Spleen (tissue), 11 donors: ENCODE data around the gene RPTOR. TPM values are rescaled to one million over a fixed set of nuclear protein-coding genes. Genes with fewer than 3 reads are reported as not detected.

ENCODE experiments used
- DNase-seq: peaks from one replicate; pipeline ENCODE4 v3.0.0-alpha.2; 2020
- H3K27ac ChIP-seq, 8 donors: fragments of 200-600 bp; sonication (generic) in 7 of 8; 1 replicate in 4 of 8; 2 replicates in 4 of 8; pipeline versions ENCODE4 v1.5.0 to v1.8.0; 2016 to 2021; ENCODE audit warnings: inconsistent platforms in 4 of 8, mild to moderate bottlenecking in 4 of 8, moderate library complexity in 1 of 8
- H3K27me3 ChIP-seq, 7 donors: fragments of 200-600 bp; sonication (generic) in 6 of 7; replicated peaks in 1 of 7; 1 replicate in 4 of 7; 2 replicates in 3 of 7; pipeline versions ENCODE4 v1.5.0 to v1.8.0; 2016 to 2021; ENCODE audit warnings: inconsistent platforms in 3 of 7, mild to moderate bottlenecking in 1 of 7
- H3K36me3 ChIP-seq, 6 donors: fragments of 200-600 bp; sonication (generic) in 5 of 6; 1 replicate in 4 of 6; 2 replicates in 2 of 6; pipeline versions ENCODE4 v1.5.0 to v1.8.0; 2016 to 2021; ENCODE audit warnings: inconsistent platforms in 2 of 6
- H3K4me1 ChIP-seq, 6 donors: fragments of 200-600 bp; sonication (generic) in 5 of 6; 1 replicate in 3 of 6; 2 replicates in 3 of 6; pipeline versions ENCODE4 v1.5.0 to v1.8.0; 2016 to 2021; ENCODE audit warnings: inconsistent platforms in 3 of 6
- H3K4me3 ChIP-seq, 8 donors: fragments of 200-600 bp; sonication (generic) in 7 of 8; 1 replicate in 4 of 8; 2 replicates in 4 of 8; pipeline versions ENCODE4 v1.5.0 to v1.8.0; 2016 to 2021; ENCODE audit warnings: inconsistent platforms in 4 of 8, mild to moderate bottlenecking in 4 of 8, moderate library complexity in 2 of 8
- H3K9me3 ChIP-seq, 8 donors: fragments of 200-600 bp; sonication (generic) in 7 of 8; 1 replicate in 4 of 8; 2 replicates in 4 of 8; pipeline versions ENCODE4 v1.5.0 to v1.8.0; 2016 to 2021; ENCODE audit warnings: inconsistent platforms in 4 of 8
- POLR2A ChIP-seq, 3 donors: fragments of 450-650 bp; IDR thresholded peaks; one replicate each; pipeline ENCODE4 v1.5.1; 2017; ENCODE audit warnings: antibody characterized with exemption in 3 of 3, mild to moderate bottlenecking in 1 of 3
- POLR2AphosphoS5 ChIP-seq, 3 donors: sonication (generic); formaldehyde crosslinking; IDR thresholded peaks; one replicate each; pipeline ENCODE4 v1.5.1; 2017; ENCODE audit warnings: antibody characterized with exemption in 3 of 3
- WGBS, 5 donors: extraction: QIAGEN DNeasy Blood & Tissue Kit in 3 of 5; methylation state at CpG; one replicate each; pipeline versions ENCODE4 v1.1.5 to v1.1.7; 2013 to 2018; 5-methylcytosine and 5-hydroxymethylcytosine counted together
- intact Hi-C: fragments of 100-400 bp; cut with DNase I; formaldehyde crosslinking; loops from one replicate; pipeline ENCODE4 v1.15.0; 2023; ENCODE audit warnings: low total_unique reads
- polyA plus RNA-seq, 3 donors: library from polyadenylated mRNA; stranded (reverse); fragments of 200-250 nt; gene quantifications; one replicate each; pipeline ENCODE4 v1.2.1, GENCODE V29; 2013
- total RNA-seq, 7 donors: library from RNA; depleted of rRNA in 3 of 7; stranded (reverse); fragments of >200 nt in 3 of 7; fragmentation: NEBNext Ultra II Directional in 4 of 7; extraction: Animal tissue kit (Norgen Biotek cat#: 25700) in 4 of 7; gene quantifications; one replicate each; pipeline versions ENCODE4 v1.1.0 to v1.2.1, GENCODE V29; 2016 to 2021
- TF ChIP-seq, protein P1 (sequence below), 11 experiments: fragments of 200-600 bp in 7 of 11; fragments of 450-650 bp in 4 of 11; sonication (generic) in 4 of 11; IDR thresholded peaks in 8 of 11; conservative IDR thresholded peaks in 3 of 11; 1 replicate in 7 of 11; 2 replicates in 4 of 11; pipeline versions ENCODE4 v1.4.0 to v1.8.0; 2016 to 2021; ENCODE audit warnings: antibody characterized with exemption in 11 of 11, inconsistent platforms in 4 of 11, mild to moderate bottlenecking in 1 of 11
- donor health status: healthy with polysubstance abuse.
- donor health status: DM: no; HTN: no; CAD: no; lungs with moderate emphysema.
- donor health status: DM: no; HTN: no; CAD: no.
- donor health status: Bipolar disorder and iron deficiency.
- donor health status: healthy.
- donor health status: DM: no; HTN: no; CAD: no.
- donor health status: DM: yes; HTN: yes; CAD: no.

The RPTOR gene
- total and polyA plus RNA-seq, 10 donors, result 3.1 to 61.2 (median 40.7) TPM

DNA sequence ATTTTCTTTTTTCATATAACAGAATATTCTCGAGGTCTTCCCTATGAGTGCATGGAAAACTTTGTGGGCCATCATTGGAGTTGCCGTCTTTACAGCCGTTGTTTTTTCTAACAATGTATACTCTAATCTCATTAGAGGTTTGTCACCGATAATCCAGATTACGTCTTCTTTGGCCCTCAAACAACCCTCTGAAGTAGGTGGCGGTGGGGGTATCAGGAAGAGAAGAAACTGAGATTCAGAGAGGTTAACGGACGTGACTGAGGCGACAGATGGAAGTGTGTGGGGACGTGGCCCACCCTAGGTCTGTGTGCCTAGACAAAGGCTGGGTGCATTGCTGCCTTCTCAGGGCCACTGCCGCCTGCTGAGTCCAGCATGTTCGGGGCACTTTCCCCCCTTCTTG is 63.7 kb downstream of the RPTOR start:
- WGBS, 5 donors, result 93 to 100% (median 96%) methylated on average over 12 of the region's 12 CpGs
- intact Hi-C loops, result no loop called here

GRCh38 chr17:80609757-80610156 is 65.1 kb downstream of the RPTOR start:
- Histone ChIP-seq H3K4me1 (peaks cover 3 to 39% (median 12%) of the 10 kb centered on the region in 6 donors), H3K27ac (no peak overlapping the region), H3K36me3 (no peaks in the 10 kb centered on the region), H3K9me3 (no peaks in the 10 kb centered on the region), H3K4me3 (no peak overlapping the region), H3K27me3 (no peaks in the 10 kb centered on the region)
- WGBS, 5 donors, result 74 to 91% (median 80%) methylated on average over 5 of the region's 5 CpGs
- intact Hi-C loops, result no loop called here
- DNase-seq, result no peak
- TF ChIP-seq, protein P1, sequence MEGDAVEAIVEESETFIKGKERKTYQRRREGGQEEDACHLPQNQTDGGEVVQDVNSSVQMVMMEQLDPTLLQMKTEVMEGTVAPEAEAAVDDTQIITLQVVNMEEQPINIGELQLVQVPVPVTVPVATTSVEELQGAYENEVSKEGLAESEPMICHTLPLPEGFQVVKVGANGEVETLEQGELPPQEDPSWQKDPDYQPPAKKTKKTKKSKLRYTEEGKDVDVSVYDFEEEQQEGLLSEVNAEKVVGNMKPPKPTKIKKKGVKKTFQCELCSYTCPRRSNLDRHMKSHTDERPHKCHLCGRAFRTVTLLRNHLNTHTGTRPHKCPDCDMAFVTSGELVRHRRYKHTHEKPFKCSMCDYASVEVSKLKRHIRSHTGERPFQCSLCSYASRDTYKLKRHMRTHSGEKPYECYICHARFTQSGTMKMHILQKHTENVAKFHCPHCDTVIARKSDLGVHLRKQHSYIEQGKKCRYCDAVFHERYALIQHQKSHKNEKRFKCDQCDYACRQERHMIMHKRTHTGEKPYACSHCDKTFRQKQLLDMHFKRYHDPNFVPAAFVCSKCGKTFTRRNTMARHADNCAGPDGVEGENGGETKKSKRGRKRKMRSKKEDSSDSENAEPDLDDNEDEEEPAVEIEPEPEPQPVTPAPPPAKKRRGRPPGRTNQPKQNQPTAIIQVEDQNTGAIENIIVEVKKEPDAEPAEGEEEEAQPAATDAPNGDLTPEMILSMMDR (IDR thresholded peaks at IDR 0.05 in 8 of 11, conservative IDR thresholded peaks at IDR 0.05 in 3 of 11), result no peak
- no peak for TF ChIP-seq POLR2AphosphoS5 (IDR thresholded peaks at IDR 0.05)
- no peak for TF ChIP-seq POLR2A (IDR thresholded peaks at IDR 0.05)

More for the DNA sequence above, 63.7 kb downstream of the RPTOR start:
- Histone ChIP-seq H3K4me3 (no peak overlapping the region), H3K27ac (no peak overlapping the region), H3K9me3 (no peaks in the 10 kb centered on the region), H3K4me1 (peaks cover 3 to 53% (median 21%) of the 10 kb centered on the region in 6 donors), H3K36me3 (no peaks in the 10 kb centered on the region), H3K27me3 (no peaks in the 10 kb centered on the region)
- DNase-seq, result no peak
- TF ChIP-seq POLR2AphosphoS5 (IDR thresholded peaks at IDR 0.05), result no peak
- TF ChIP-seq, protein P1 (IDR thresholded peaks at IDR 0.05 in 8 of 11, conservative IDR thresholded peaks at IDR 0.05 in 3 of 11), result no peak
- TF ChIP-seq POLR2A (IDR thresholded peaks at IDR 0.05), result no peak

DNA sequence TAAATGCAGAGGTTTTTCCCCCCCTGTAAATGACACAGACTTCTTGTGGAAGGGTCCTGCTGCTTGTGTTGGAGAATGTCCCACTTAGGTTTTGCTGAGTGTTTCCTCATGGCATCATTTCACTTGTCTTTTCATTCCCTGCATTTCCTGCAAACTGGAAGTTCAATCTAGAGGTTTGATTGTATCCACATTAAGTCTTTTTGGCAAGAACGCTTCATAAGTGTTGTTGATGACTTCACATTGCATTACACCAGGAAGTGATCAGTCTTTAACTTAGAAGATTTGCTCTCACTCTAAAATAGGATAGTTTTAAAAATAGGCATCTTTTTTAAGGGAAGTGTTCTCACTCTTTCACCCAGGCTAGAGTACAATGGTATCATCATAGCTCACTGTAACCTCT is 67.2 kb downstream of the RPTOR start:
- no peaks in the 10 kb centered on the region for H3K9me3 ChIP-seq
- no peak overlapping the region for H3K4me3 ChIP-seq
- no peak overlapping the region for H3K27ac ChIP-seq
- no peaks in the 10 kb centered on the region for H3K27me3 ChIP-seq
- H3K36me3 ChIP-seq, result no peaks in the 10 kb centered on the region
- WGBS, 5 donors, result 64 to 85% (median 71%) methylated on average over 1 of the region's 1 CpG
- TF ChIP-seq, protein P1 (IDR thresholded peaks at IDR 0.05 in 8 of 11, conservative IDR thresholded peaks at IDR 0.05 in 3 of 11), result no peak
- TF ChIP-seq POLR2AphosphoS5 (IDR thresholded peaks at IDR 0.05), result no peak
- TF ChIP-seq POLR2A (IDR thresholded peaks at IDR 0.05), result no peak
- H3K4me1 ChIP-seq, result peaks cover 0 to 35% (median 5%) of the 10 kb centered on the region in 6 donors
- intact Hi-C loops, result no loop called here
- DNase-seq, result no peak

- Histone ChIP-seq H3K36me3 (no peaks in the 10 kb centered on the region), H3K4me3 (no peak overlapping the region), H3K27me3 (no peaks in the 10 kb centered on the region), H3K4me1 (peaks cover 0 to 35% (median 5%) of the 10 kb centered on the region in 6 donors), H3K9me3 (no peaks in the 10 kb centered on the region), H3K27ac (no peak overlapping the region)
- no peak for DNase-seq
- intact Hi-C loops, result no loop called here
- no peak for TF ChIP-seq POLR2A (IDR thresholded peaks at IDR 0.05)
- TF ChIP-seq POLR2AphosphoS5 (IDR thresholded peaks at IDR 0.05), result no peak
- TF ChIP-seq, protein P1 (IDR thresholded peaks at IDR 0.05 in 8 of 11, conservative IDR thresholded peaks at IDR 0.05 in 3 of 11), result no peak
- 79 to 87% (median 84%) methylated on average over 15 of the region's 15 CpGs for WGBS, 5 donors
Measured at GRCh38 chr17:80612997-80613731, 68.5 kb downstream of the RPTOR start.
